Activated CD8-positive, alpha-beta memory T cell treated with anti-CD3 and anti-CD28 coated beads, Interleukin-2, amount 50 U/mL, for 1 hour (primary cell): ENCODE data around the gene KLF5.
"Not testable (repeated sequence)": the region's sequence is repeated elsewhere in the genome, so short reads cannot be mapped to it uniquely, and the experiment has no call there.

Experiments
- DNase-seq: peaks from one replicate; pipeline ENCODE4 v3.0.0-alpha.2; 2020; ENCODE audit errors: extremely low read depth

Gene KLF5

DNA sequence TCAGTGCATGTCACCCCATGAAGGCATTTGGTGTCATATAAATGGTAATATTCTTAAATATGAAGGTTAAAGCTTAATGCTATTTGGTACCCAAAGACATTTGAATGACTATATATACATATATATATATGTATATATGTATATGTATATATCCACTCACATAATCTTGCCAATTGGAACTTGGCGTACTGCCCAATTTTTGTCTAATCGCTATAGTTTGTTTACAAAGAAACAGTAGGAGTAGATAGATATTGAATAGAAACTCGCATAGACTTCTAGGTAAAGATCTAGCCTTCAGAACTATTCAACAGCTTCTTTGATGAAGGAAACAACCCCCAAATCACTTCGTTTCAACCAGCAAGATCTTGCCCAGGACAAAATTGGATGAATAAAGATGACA lies 24.1 kb downstream of the KLF5 start:
- DNase-seq: no peak

GRCh38 chr13:73088332-73088935 lies 29.6 kb downstream of the KLF5 start:
- no peak for DNase-seq

DNA sequence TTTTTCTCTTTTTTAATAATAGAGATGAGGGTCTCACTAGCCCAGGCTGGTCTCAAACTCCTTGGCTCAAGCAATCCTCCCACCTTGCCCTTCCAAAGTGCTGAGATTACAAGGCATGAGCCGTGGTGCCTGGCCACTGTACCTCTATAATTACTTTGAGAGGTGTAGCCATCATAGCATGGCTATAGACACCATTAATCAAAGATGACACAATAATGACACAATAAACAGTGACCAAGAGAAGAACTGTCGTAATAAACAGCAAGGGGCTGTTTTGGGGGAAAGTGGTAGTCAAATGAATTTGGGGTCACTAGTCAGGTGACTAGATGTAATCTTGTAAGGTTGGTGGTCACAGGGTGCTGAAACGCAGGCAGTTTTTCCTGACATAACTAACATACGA lies 30.4 kb downstream of the KLF5 start:
- no peak for DNase-seq

DNA sequence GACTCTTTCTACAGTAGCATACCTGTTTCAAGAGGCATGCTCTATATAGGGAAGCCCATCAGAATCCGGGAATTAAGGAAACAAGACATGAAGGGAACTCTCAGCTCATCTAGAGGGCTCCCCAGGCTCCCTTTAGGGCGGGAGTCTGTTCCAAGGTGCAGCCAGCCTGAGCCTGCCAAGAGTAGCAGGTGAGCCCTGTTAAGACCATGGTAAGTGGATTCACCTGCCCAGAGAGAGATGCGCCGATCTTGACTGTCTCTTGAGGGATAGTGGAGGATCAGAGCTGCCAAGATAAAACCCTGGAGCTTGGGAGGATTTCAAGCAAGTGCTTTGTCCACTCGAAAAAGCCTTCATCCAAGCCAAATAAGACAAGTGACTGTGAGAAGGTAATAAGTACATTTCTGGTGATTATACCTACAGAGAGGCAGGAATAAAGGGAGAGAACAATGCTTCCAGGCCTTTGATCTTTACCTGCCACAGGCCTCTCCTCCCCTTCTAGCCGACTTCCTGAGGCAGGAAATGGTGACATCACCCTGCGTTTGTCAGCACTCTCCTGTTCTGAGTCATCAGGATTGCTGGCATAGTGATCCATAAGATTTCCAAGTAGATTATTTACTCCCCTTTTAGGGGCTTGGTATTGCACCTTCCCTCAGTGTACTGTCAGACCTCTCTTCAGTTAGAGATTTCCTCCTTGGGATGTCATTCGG lies 31.5 kb downstream of the KLF5 start:
- no peak for DNase-seq

GRCh38 chr13:73090823-73091187 lies 32.0 kb downstream of the KLF5 start:
- no peak for DNase-seq

GRCh38 chr13:73092829-73093228 lies 34.0 kb downstream of the KLF5 start:
- no peak for DNase-seq

DNA sequence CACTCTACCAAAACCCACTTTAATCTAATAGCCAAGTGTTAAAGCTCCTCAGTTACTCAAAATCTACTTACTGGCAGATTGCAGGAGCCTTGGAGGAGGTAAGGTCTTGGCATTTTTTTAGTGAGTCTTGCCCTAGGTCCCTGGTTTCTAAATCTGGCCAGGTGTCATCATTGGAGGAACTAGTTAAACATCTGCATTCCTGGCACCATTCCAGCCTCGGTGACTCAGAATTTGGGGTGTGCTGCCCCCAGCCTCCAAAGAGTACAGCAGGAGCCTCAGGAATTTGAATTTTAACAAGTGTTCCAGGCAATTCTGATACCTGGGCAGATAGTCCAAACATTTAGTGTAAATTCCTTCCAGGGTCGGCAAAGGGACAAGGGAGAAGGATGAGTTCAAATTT lies 37.4 kb downstream of the KLF5 start:
- no peak for DNase-seq

DNA sequence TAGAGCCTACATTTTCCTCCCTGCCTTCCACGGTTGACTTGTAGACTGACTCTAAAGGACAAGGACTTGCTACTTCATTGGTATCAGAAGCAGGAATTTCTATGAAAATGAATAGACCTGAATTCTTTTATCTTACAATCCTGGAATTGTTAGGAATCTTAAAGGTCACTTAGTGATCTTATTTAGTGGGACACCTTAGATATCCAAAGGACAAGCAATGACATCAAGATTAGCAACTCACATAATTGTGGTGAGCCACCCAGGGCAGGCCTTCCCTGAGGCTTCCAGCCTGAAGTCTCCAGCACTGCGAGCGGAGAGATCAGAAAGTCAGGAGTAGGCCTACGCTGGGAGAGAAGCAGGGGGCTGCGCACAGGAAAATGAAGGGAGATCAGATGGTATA lies 37.8 kb downstream of the KLF5 start:
- DNase-seq: no peak

- DNase-seq: not testable (repeated sequence)
These were observed 42.0 kb downstream of the KLF5 start for GRCh38 chr13:73100781-73101180.

DNA sequence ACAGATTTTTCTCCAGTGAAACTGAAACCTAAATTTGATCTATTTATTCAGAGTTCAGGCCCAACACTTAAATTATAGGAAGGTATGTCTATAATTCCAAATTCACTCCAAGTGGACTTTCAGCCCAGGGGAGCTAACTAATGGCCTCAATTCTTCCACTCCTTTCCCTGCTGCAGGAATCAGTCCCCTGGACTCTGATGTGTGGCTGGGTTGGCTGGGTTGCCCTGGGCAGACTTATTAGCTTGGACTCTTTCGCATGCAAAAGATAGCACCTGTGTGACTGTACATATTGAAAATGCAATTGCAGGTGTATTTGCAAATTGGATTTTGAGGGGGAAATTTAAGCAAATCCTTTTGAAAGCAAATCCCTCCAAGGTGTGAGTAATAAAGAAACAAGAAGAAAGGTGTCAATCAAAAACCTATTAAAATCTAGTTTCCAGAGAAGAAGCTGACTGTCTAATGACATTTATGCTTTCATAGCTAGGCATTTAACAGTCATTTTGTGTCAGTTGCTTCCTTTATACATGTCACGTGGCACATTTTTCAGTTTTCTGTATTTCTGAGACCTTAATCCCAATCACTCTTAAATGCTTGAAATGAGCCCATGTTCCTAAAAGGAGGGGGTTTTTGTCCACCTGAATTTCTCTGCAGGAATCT lies 42.7 kb downstream of the KLF5 start:
- DNase-seq: no peak

- no peak for DNase-seq
These were observed 44.4 kb downstream of the KLF5 start for GRCh38 chr13:73103238-73103637.

DNA sequence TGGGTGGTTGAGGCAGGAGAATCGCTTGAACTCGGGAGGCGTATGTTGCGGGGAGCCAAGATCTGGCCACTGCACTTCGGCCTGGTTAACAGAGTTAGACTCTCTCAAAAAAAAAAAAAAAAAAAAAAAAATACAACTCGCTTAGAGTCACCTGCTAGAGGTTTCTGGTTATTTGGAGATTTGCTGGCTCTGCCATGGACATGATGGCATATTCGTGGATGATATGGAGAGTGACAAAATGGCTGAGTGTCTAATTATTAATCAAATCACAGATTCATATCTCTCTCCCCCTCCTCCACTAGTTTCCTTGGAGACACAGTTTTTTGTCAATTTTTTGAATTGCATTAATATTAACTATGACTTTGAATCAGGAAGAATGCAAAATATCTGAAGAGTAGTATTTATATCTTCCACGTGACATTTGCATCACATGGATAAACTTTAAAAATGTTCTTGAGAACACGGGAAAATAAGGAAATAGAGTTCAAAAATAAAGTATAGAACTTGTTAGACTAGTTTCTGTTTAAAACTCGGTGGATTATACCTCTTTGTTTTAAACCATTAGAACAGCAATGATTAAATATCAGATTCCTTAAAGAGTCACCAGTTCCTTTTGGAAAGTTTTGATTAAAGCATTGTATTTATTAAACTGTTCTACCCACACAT lies 47.8 kb downstream of the KLF5 start:
- DNase-seq: no peak

- DNase-seq: no peak
These were observed 48.7 kb downstream of the KLF5 start for GRCh38 chr13:73107481-73107880.

DNA sequence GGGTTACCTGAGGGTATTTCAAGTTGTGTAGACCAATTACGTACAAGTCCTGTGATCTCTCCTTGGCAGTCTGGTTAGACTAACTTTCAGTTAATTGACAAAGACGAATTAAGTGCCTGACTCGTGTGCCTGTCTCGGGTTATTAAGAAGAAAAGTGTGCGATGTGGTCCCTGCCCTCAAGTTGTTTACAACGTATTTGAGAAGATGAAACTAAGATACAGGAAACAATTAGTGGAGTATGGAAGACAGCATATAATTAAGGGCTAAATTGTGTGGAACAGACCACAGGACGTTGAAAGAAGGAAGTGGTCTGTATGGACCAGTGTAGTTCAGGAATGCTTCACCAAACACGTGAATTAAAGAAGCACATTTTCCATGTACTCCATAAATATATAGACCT lies 49.2 kb downstream of the KLF5 start:
- no peak for DNase-seq

GRCh38 chr13:73109288-73109899 lies 50.6 kb downstream of the KLF5 start:
- DNase-seq: no peak

GRCh38 chr13:73109969-73110368 lies 51.2 kb downstream of the KLF5 start:
- DNase-seq: no peak

DNA sequence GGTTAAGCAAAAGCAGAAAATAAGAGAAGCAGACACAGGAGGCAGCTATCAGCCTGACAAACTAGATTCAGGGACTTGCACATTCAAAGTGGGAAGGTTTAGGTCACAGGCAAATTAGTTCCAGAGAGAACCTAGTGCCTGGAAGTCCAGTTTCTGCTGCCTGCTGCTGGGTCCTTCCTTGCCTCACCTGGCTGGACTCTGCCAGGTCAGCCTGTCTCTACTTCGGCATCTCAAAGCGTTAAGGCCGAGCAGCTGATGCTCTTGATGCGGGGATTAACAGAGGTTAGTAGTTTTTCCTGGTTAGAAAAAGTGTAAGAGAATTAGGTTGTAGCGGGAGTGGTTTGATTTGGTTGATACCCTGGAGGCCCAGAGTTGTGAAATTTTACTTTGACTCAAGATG lies 52.0 kb downstream of the KLF5 start:
- no peak for DNase-seq

DNA sequence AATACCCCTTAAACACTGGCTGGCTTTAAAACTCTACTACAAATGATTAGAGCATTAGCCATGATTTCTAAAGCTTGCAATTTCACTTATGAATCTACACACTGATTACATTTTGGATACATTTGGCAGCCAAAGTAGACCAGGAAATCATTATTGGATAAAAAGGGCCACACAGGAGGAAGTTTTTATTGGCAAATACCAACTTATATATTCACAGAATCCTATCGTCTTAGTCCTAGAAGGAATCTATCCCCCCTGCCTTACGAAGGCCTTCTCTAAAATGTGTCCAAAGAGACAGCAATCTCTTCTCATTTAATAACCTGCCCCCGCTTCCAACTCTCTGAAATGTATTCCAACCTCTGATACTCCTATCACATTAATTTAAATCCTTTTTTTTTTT lies 52.5 kb downstream of the KLF5 start:
- DNase-seq: no peak

GRCh38 chr13:73119612-73120011 lies 60.8 kb downstream of the KLF5 start:
- no peak for DNase-seq
